ENCODE data around the gene PLA2G7.
"Not testable (repeated sequence)": the region's sequence is repeated elsewhere in the genome, so short reads cannot be mapped to it uniquely, and the experiment has no call there.

The PLA2G7 gene

GRCh38 chr6:46746696-46747095 is 11.5 kb upstream of the PLA2G7 start, which contains the start of gene ANKRD66:
ANKRD66 (plus strand) TSS chr6:46746933; CDS start chr6:46751949, 5,016 bp downstream.
- no peak for DNase-seq

GRCh38 chr6:46745973-46746372 is 10.8 kb upstream of the PLA2G7 start:
- no peak for DNase-seq

GRCh38 chr6:46744159-46744725 is 9.1 kb upstream of the PLA2G7 start:
- not testable (repeated sequence) for DNase-seq

GRCh38 chr6:46743425-46744158 is 8.4 kb upstream of the PLA2G7 start:
- DNase-seq: no peak

GRCh38 chr6:46741910-46742309 is 6.7 kb upstream of the PLA2G7 start:
- no peak for DNase-seq

- DNase-seq: no peak
Measured at GRCh38 chr6:46741482-46741881, 6.3 kb upstream of the PLA2G7 start.

- no peak for DNase-seq
Measured at GRCh38 chr6:46736906-46737305, 1.7 kb upstream of the PLA2G7 start.

GRCh38 chr6:46735720-46736031 is 501 bp upstream of the PLA2G7 start:
- no peak for DNase-seq

- no peak for DNase-seq
Measured at GRCh38 chr6:46733341-46733801, 1.8 kb downstream of the PLA2G7 start.

- no peak for DNase-seq
Measured at GRCh38 chr6:46730921-46731461, 4.2 kb downstream of the PLA2G7 start.

GRCh38 chr6:46729787-46730326 is 5.3 kb downstream of the PLA2G7 start:
- DNase-seq: no peak

- DNase-seq: no peak
Measured at GRCh38 chr6:46720401-46720800, 14.8 kb downstream of the PLA2G7 start.

GRCh38 chr6:46719099-46719498 is 16.1 kb downstream of the PLA2G7 start:
- DNase-seq: no peak

- no peak for DNase-seq
Measured at GRCh38 chr6:46715141-46715540, 20.0 kb downstream of the PLA2G7 start.

GRCh38 chr6:46711491-46711890 is 23.7 kb downstream of the PLA2G7 start:
- DNase-seq: no peak

- no peak for DNase-seq
Measured at GRCh38 chr6:46706464-46706863, 28.7 kb downstream of the PLA2G7 start.

- DNase-seq: no peak
Measured at GRCh38 chr6:46704562-46704961, 30.6 kb downstream of the PLA2G7 start.

- no peak for DNase-seq
Measured at GRCh38 chr6:46699970-46700369, 35.2 kb downstream of the PLA2G7 start.

GRCh38 chr6:46690911-46691451 is 44.2 kb downstream of the PLA2G7 start:
- DNase-seq: no peak

GRCh38 chr6:46690141-46690755 is 44.9 kb downstream of the PLA2G7 start:
- no peak for DNase-seq

- no peak for DNase-seq
Measured at GRCh38 chr6:46689657-46690056, 45.5 kb downstream of the PLA2G7 start.

- DNase-seq: no peak
Measured at GRCh38 chr6:46688966-46689335, 46.2 kb downstream of the PLA2G7 start.
